Hematopoietic multipotent progenitor cell treated with erythropoietin and hydrocortisone succinate and interleukin-3 and kit ligand, for 17 days (in vitro differentiated cells): ENCODE results near the gene ARHGAP18.

Experiments
- DNase-seq: peaks from one replicate; pipeline ENCODE4 v3.0.0-alpha.2; 2015; ENCODE audit warnings: low spot score

Gene ARHGAP18

GRCh38 chr6:129692467-129692866 lies 17.5 kb downstream of the ARHGAP18 start:
- no peak for DNase-seq

GRCh38 chr6:129691709-129692108 lies 18.3 kb downstream of the ARHGAP18 start:
- no peak for DNase-seq

GRCh38 chr6:129691043-129691640 lies 18.8 kb downstream of the ARHGAP18 start:
- no peak for DNase-seq

GRCh38 chr6:129686941-129687627 lies 22.9 kb downstream of the ARHGAP18 start:
- no peak for DNase-seq

GRCh38 chr6:129685662-129686031 lies 24.3 kb downstream of the ARHGAP18 start:
- DNase-seq: no peak

- no peak for DNase-seq
Measured at GRCh38 chr6:129684903-129685661, 24.9 kb downstream of the ARHGAP18 start.

- DNase-seq: no peak
Measured at GRCh38 chr6:129684323-129684884, 25.6 kb downstream of the ARHGAP18 start.

- DNase-seq: no peak
Measured at GRCh38 chr6:129683601-129684322, 26.2 kb downstream of the ARHGAP18 start.

GRCh38 chr6:129681913-129682205 lies 28.1 kb downstream of the ARHGAP18 start:
- no peak for DNase-seq

- no peak for DNase-seq
Measured at GRCh38 chr6:129680633-129681032, 29.3 kb downstream of the ARHGAP18 start.

GRCh38 chr6:129679758-129680157 lies 30.2 kb downstream of the ARHGAP18 start:
- no peak for DNase-seq

- DNase-seq: no peak
Measured at GRCh38 chr6:129679275-129679674, 30.7 kb downstream of the ARHGAP18 start.

- DNase-seq: no peak
Measured at GRCh38 chr6:129678463-129678862, 31.5 kb downstream of the ARHGAP18 start.

- no peak for DNase-seq
Measured at GRCh38 chr6:129677620-129678325, 32.2 kb downstream of the ARHGAP18 start.

GRCh38 chr6:129675669-129676472 lies 34.1 kb downstream of the ARHGAP18 start:
- no peak for DNase-seq

GRCh38 chr6:129673748-129674147 lies 36.2 kb downstream of the ARHGAP18 start:
- DNase-seq: no peak

- DNase-seq: no peak
Measured at GRCh38 chr6:129672881-129673631, 36.9 kb downstream of the ARHGAP18 start.

- no peak for DNase-seq
Measured at GRCh38 chr6:129672341-129672682, 37.7 kb downstream of the ARHGAP18 start.

GRCh38 chr6:129671442-129672340 lies 38.3 kb downstream of the ARHGAP18 start:
- DNase-seq: no peak
